Measurements from ENCODE around the gene PBX1. TPM values are rescaled to one million over a fixed set of nuclear protein-coding genes. Genes with fewer than 3 reads are reported as not detected.

PBX1 gene
- total and polyA plus RNA-seq, 2 experiments from 2014 or later, result 40.0 to 104 TPM

DNA sequence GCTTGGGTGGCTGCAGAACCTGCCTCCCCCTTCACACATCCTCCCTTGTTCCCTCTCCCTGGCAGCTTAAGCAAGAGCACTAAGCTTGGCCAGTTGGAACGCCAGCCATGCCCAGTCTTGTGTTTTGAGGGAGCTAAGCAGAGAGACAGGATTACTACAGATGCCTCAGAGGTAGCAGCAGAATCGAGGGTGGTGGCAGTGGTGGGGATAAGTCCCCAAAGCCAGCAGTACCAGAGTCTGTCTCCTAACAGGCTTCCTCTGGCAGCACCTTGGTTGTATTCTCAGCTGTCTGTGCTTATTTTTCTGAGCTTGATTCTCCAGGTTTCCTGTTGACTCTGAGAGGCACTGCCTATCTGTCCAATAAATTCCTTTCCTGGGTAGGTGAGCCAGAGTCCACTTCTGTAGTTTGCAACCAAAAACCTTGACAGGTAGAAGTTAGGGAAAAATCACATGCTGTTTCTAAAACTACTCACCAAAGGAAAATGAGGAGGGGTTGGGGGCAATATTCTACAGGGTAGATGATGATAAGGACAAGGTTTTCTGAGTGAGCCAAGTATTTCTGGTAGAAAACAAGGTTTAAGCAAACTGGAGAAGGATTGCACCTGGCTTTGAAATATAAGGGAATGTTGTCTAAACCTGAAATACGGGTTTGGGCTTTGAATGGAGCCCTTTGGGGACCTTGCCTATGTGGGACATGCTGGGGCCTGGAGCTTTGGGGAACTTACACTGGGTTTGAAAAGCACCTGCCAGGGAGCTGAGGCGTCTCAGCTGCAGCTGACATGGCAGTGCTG lies 100.8 kb downstream of the PBX1 start (continued):
- TF ChIP-seq ZNF462 (CRISPR knock-in tag; IDR thresholded peaks at IDR 0.05) (peak; percentile 56; the same call in 1 of the 2 replicates), POLR2AphosphoS5 (IDR thresholded peaks at IDR 0.05; ENCODE audit: low read depth) (no peak), CREB1 (CRISPR knock-in tag; IDR thresholded peaks at IDR 0.05; ENCODE audit: low read depth) (no peak), JUNB (IDR thresholded peaks at IDR 0.05; ENCODE audit: unreplicated experiment) (no peak)

DNA sequence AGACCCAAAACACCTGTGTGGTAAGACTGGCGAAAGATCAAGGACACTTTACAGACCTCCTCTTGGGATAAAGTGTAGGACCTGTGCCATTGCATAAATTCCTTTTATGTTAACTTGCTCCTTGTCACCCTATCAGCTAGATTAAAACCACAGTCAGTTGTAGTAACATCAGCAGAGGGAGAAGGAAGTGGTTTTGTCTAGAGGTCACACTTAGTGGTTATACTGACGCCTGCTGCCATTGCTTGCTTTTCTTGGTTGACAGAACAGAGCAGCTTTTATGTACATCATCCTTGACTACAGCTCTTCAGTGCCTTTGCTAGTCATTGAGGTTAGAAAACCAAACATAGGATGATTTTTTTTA lies 101.4 kb downstream of the PBX1 start:
- peaks cover 34% of the 10 kb centered on the region; the same call in 1 of the 2 replicates for H4K20me1 ChIP-seq (replicated peaks; ENCODE audit: insufficient read depth)
- peaks cover 7% of the 10 kb centered on the region for H3K27me3 Mint-ChIP-seq (ENCODE audit: insufficient read depth, low read depth, poor library complexity)
- peaks cover 97% of the 10 kb centered on the region for H3K79me2 ChIP-seq (replicated peaks; ENCODE audit: insufficient read depth)
- TF ChIP-seq STAT1 (IDR thresholded peaks at IDR 0.05; ENCODE audit: unreplicated experiment) (no peak), ZNF331 (CRISPR knock-in tag; IDR thresholded peaks at IDR 0.05; ENCODE audit: low read depth) (no peak), CREB1 (CRISPR knock-in tag; IDR thresholded peaks at IDR 0.05; ENCODE audit: low read depth) (no peak), ZNF462 (CRISPR knock-in tag; IDR thresholded peaks at IDR 0.05) (no peak)

More for the DNA sequence above, 101.4 kb downstream of the PBX1 start:
- Mint-ChIP-seq H3K27ac (peak overlapping the region; percentile 63), H3K9me3 (no peaks in the 10 kb centered on the region), H3K4me1 (peaks cover 62% of the 10 kb centered on the region), H3K36me3 (ENCODE audit: low read depth) (peaks cover 3% of the 10 kb centered on the region; the same call in 1 of the 3 replicates), H3K4me3 (peak overlapping the region; percentile 24; the same call in 2 of the 3 replicates)
- H3K27ac ChIP-seq (ENCODE audit: low read depth), result no peak overlapping the region
- no peak overlapping the region for H2AFZ ChIP-seq
- H3K27me3 ChIP-seq (ENCODE audit: insufficient read depth), result no peaks in the 10 kb centered on the region
- DNase-seq (ENCODE audit: low spot score) (no peak), ATAC-seq (no peak; the same call in 2 of the 3 replicates)
- H3K4me1 ChIP-seq (ENCODE audit: insufficient read depth), result peaks cover 34% of the 10 kb centered on the region
- no peaks in the 10 kb centered on the region for H3K9me2 ChIP-seq (ENCODE audit: insufficient read depth)
- no peak overlapping the region for H3K4me2 ChIP-seq
- no peaks in the 10 kb centered on the region for H3F3A ChIP-seq (replicated peaks; ENCODE audit: low read depth)
- no peaks in the 10 kb centered on the region for H3K36me3 ChIP-seq (ENCODE audit: insufficient read depth)
- no peak overlapping the region for H3K4me3 ChIP-seq

Data from GM23338 (cell line).